Cardiac muscle cell (in vitro differentiated cells and primary cell): Measurements from ENCODE around the gene JOSD1. TPM values are rescaled to one million over a fixed set of nuclear protein-coding genes. Genes with fewer than 3 reads are reported as not detected.

Experiments used
- DNase-seq, 2 donors: peaks; one replicate each; pipeline versions ENCODE4 v3.0.0 to v3.0.0-alpha.2; 2010 to 2017; ENCODE audit warnings: low read depth in 1 of 2, low spot score in 1 of 2
- H3K27ac ChIP-seq: fragments of 200-600 bp; sonication (generic); 2 replicates; pipeline ENCODE4 v1.5.1; 2016
- H3K27me3 ChIP-seq: fragments of 200-600 bp; sonication (generic); 2 replicates; pipeline ENCODE4 v1.6.0; 2016; ENCODE audit warnings: control low read depth
- H3K36me3 ChIP-seq: fragments of 200-600 bp; sonication (generic); 2 replicates; pipeline ENCODE4 v1.5.1; 2016; ENCODE audit warnings: control low read depth
- H3K4me1 ChIP-seq: fragments of 200-600 bp; sonication (generic); 2 replicates; pipeline ENCODE4 v1.8.1; 2017; ENCODE audit warnings: low read depth, mild to moderate bottlenecking, mixed run types
- H3K4me3 ChIP-seq: fragments of 200-600 bp; sonication (generic); 2 replicates; pipeline ENCODE4 v1.5.1; 2016; ENCODE audit warnings: mild to moderate bottlenecking
- H3K9me3 ChIP-seq: fragments of 200-600 bp; sonication (generic); 2 replicates; pipeline ENCODE4 v1.5.1; 2017; ENCODE audit warnings: low read depth, mild to moderate bottlenecking, control low read depth
- polyA plus RNA-seq: library from polyadenylated mRNA; unstranded; fragments of >200 nt; fragmentation: Nextera tagmentation; extraction: Ambion mirVana; gene quantifications from 2 replicates; pipeline ENCODE4 v1.2.1, GENCODE V29; 2016
- total RNA-seq: library from RNA; depleted of rRNA; stranded (reverse); fragments of >200 nt; gene quantifications from 2 replicates; pipeline ENCODE4 v1.2.3, GENCODE V29; 2016
- TF ChIP-seq, protein P1 (sequence below): IDR thresholded peaks from 2 replicates; pipeline ENCODE4 v1.5.1; 2012; ENCODE audit warnings: low read depth, mild to moderate bottlenecking, low read length

Gene JOSD1
- total and polyA plus RNA-seq, 2 experiments from 2014 or later = 4.4 to 41.0 TPM

DNA sequence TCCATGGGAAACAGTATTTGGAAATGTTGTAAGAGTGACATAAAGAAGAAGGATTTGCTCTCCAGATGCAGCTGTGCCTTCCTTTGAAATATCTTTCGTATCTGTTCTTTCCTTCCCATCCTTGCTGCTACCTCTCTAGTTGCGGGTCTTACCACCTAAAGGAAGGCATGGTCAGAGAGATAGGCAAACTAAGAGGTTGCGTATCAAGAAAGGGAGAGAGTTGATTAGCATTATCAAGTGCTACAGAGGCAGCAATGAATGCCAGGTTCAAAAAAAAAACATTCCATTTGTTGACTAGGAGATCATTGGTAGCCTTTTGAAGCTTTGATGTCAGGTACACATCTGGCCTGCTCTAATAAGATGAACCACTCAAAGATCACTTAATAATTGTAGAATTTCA, 9.6 kb upstream of the JOSD1 start:
- H3K27me3 ChIP-seq = no peaks in the 10 kb centered on the region
- no peak overlapping the region for H3K27ac ChIP-seq
- no peak for DNase-seq
- no peak overlapping the region for H3K4me3 ChIP-seq
- TF ChIP-seq, protein P1, sequence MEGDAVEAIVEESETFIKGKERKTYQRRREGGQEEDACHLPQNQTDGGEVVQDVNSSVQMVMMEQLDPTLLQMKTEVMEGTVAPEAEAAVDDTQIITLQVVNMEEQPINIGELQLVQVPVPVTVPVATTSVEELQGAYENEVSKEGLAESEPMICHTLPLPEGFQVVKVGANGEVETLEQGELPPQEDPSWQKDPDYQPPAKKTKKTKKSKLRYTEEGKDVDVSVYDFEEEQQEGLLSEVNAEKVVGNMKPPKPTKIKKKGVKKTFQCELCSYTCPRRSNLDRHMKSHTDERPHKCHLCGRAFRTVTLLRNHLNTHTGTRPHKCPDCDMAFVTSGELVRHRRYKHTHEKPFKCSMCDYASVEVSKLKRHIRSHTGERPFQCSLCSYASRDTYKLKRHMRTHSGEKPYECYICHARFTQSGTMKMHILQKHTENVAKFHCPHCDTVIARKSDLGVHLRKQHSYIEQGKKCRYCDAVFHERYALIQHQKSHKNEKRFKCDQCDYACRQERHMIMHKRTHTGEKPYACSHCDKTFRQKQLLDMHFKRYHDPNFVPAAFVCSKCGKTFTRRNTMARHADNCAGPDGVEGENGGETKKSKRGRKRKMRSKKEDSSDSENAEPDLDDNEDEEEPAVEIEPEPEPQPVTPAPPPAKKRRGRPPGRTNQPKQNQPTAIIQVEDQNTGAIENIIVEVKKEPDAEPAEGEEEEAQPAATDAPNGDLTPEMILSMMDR = no peak
- H3K4me1 ChIP-seq = peaks cover 50% of the 10 kb centered on the region
- H3K36me3 ChIP-seq = peaks cover 10% of the 10 kb centered on the region
- no peaks in the 10 kb centered on the region for H3K9me3 ChIP-seq

DNA sequence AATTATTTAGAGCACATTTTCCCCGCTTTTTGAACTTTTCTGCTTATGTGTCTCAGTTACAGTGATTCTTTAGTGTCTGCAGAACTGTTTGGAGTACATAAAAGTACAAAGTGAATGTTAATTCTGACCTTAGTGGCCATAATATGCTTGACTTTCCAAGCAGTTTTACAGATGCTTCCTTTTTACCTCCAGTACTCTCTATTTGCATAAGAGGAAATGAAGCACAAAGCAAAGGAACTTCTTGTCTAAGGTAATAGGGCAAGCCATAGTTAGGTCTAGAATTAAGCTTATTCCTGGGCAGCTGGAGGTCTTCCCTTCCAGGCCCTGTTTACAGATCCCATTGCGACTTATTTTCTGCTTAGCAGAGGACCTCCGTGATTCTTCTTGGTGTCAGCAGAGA, 8.6 kb upstream of the JOSD1 start:
- Histone ChIP-seq H3K36me3 (peaks cover 10% of the 10 kb centered on the region), H3K27ac (no peak overlapping the region), H3K4me3 (no peak overlapping the region), H3K9me3 (no peaks in the 10 kb centered on the region), H3K4me1 (peaks cover 43% of the 10 kb centered on the region), H3K27me3 (no peaks in the 10 kb centered on the region)
- TF ChIP-seq, protein P1 = no peak
- DNase-seq = no peak

DNA sequence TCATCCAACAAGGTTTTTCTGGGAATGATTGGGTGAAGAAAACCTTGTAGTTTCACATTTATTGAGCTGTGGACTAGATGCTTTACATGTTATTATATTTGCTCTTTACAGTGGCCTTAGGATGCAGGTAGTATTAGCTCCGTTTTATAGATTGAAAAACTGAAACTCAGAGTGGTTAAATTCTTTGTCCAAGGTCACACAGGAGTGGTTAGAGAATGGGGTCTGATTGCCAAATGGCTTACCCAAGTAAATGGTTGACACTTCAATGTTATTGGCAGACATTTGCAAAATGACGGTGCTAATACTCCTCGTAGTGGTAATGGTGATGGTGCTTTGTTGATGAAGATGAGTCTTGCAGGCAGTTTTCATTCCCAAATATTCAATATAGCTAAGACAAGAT, 7.2 kb upstream of the JOSD1 start:
- Histone ChIP-seq H3K4me3 (no peak overlapping the region), H3K27ac (no peak overlapping the region), H3K36me3 (peaks cover 10% of the 10 kb centered on the region), H3K4me1 (peaks cover 30% of the 10 kb centered on the region), H3K9me3 (no peaks in the 10 kb centered on the region), H3K27me3 (no peaks in the 10 kb centered on the region)
- no peak for DNase-seq
- TF ChIP-seq, protein P1 = no peak

DNA sequence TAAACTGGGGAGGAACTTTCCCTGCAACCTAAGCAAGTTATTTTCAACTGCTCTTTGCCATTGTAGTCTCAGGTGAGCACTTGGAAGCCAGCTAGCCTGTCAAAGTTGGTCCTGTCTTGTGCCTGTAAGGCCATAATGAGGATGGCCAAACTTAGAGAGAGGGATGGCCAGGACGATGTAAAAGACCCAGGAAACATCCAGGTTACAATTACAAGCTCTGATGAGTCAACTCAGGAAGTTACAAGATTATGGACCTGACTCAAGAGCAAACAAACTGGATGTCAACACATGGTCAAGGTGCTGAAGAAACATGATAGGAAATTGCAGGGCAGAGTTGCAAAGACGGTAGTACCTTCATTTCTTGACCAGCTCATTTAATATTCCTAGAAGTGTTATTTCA, 6.6 kb upstream of the JOSD1 start:
- Histone ChIP-seq H3K27ac (no peak overlapping the region), H3K27me3 (no peaks in the 10 kb centered on the region), H3K36me3 (peaks cover 10% of the 10 kb centered on the region), H3K4me3 (peak overlapping the region; percentile 86), H3K9me3 (no peaks in the 10 kb centered on the region), H3K4me1 (peaks cover 24% of the 10 kb centered on the region)
- TF ChIP-seq, protein P1 = no peak
- DNase-seq = peak in 1 of 2 donors; percentile 33

DNA sequence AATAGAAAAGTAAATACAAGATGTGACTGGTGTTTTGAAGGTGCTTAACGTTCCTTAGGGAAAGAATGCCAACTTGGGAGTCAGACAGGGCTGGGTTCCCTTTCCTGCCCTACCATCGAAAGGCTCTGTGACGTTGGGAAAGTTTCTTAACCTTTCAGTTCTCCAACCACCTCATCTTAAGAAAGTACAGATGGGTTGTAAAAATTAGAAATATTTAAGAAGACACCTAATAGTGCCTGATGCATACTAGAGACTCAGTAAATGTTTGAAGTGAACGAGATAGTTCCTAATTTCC, 6.1 kb upstream of the JOSD1 start:
- TF ChIP-seq, protein P1 = no peak
- peaks cover 10% of the 10 kb centered on the region for H3K36me3 ChIP-seq
- no peaks in the 10 kb centered on the region for H3K27me3 ChIP-seq
- peak overlapping the region; percentile 89 for H3K27ac ChIP-seq
- H3K4me1 ChIP-seq = peaks cover 19% of the 10 kb centered on the region
- H3K9me3 ChIP-seq = no peaks in the 10 kb centered on the region
- H3K4me3 ChIP-seq = peak overlapping the region; percentile 86
- no peak for DNase-seq
